Fibroblast of skin of back (primary cell): ENCODE results near the gene PDE6B.
"Not testable (repeated sequence)": the region's sequence is repeated elsewhere in the genome, so short reads cannot be mapped to it uniquely, and the experiment has no call there.

Source experiments
- DNase-seq: peaks from one replicate; pipeline ENCODE4 v3.0.0-alpha.2; 2013

The PDE6B gene

GRCh38 chr4:705278-706082, 80.1 kb downstream of the PDE6B start, which contains the start of gene PCGF3:
PCGF3 (plus strand) TSS chr4:705832; CDS start chr4:733681, 27,849 bp downstream.
- DNase-seq: peak; percentile 92

- not testable (repeated sequence) for DNase-seq
Observed at GRCh38 chr4:706083-706633, 80.8 kb downstream of the PDE6B start.

- no peak for DNase-seq
Observed at GRCh38 chr4:706834-707598, 81.6 kb downstream of the PDE6B start.

GRCh38 chr4:707929-708630, 82.7 kb downstream of the PDE6B start:
- no peak for DNase-seq

DNA sequence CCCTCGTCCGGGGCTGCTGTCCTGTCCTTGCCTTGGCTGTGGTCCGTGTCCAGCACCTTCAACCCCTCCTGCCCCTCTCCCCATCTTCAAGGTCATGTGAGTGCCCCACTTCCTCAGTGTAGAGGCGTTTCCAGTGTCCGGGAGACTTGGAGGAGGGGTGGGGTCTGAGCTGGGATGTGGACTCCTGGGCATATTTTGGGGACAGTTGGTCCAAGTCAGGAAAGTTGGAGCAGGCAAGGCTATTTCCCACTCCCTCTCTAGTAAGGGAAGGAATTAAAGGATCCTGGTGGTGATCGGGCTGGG, 83.2 kb downstream of the PDE6B start:
- no peak for DNase-seq

GRCh38 chr4:709348-709747, 84.0 kb downstream of the PDE6B start:
- no peak for DNase-seq

DNA sequence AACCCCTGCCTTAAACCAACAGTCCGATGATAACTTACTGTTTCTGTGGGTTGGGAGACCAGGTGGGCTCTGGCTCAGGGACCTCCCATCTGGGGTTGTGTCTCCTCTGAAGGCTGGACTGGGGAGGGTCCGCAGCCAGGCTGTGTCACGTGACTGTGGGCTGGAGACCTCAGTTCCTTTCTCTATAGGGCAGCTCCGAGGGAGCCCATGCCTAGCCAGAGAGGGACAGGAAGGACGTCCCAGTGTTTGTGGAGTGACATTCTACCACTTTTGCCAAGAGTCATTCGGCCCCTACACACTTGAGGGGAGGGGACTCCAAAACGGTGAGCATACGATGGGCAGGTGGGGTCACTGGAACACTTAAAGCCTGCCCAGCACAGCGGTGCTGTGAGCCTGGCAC, 84.7 kb downstream of the PDE6B start:
- no peak for DNase-seq

GRCh38 chr4:710916-711315, 85.5 kb downstream of the PDE6B start:
- no peak for DNase-seq

- no peak for DNase-seq
Observed at GRCh38 chr4:712093-712492, 86.7 kb downstream of the PDE6B start.

DNA sequence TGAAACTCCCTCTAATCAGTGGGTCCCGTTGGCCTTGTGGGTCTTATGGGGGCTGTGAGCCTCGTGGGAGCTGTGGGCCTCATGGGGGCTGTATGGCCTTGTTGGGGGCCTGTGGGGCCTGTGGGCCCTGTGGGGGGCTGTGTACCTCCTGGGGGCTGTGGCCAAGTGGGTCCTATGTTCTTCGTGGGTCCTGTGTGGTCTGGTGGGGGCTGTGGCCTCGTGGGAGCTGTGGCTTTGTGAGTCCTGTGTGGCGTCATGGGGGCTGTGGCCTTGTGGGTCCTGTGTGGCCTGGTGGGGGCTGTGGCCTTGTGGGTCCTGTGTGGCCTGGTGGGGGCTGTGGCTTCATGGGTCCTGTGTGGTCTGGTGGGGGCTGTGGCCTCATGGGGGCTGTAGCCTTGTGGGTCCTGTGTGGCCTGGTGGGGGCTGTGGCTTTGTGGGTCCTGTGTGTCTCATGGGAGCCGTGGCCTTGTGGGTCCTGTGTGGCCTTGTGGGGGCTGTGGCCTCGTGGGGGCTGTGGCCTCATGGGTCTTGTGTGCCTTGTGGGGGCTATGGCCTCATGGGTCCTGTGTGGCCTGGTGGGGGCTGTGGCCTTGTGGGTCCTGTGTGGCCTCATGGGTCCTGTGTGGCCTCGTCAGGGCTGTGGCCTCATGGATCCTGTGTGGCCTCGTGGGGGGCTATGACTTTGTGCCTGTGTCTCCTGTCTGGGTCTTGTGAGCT, 87.7 kb downstream of the PDE6B start:
- DNase-seq: no peak

DNA sequence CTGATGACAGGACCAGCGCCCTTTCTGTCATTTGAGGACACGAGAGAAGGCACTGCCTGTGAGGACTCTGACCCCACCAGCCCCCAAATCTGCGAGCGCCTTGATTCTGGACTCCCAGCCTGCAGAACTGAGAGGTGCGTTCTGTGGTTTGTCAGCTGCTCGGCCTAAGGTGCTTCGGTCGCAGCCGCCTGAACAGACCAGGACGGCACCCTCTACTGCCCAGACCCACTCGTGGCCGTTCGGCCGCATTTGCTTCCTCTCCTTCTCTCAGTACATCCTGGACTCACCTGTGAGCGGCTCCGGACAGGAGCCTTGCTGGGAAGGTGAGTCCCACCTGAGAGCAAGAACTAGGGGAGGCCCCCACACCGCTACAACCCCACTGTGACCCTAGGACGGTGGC, 88.7 kb downstream of the PDE6B start:
- DNase-seq: no peak

DNA sequence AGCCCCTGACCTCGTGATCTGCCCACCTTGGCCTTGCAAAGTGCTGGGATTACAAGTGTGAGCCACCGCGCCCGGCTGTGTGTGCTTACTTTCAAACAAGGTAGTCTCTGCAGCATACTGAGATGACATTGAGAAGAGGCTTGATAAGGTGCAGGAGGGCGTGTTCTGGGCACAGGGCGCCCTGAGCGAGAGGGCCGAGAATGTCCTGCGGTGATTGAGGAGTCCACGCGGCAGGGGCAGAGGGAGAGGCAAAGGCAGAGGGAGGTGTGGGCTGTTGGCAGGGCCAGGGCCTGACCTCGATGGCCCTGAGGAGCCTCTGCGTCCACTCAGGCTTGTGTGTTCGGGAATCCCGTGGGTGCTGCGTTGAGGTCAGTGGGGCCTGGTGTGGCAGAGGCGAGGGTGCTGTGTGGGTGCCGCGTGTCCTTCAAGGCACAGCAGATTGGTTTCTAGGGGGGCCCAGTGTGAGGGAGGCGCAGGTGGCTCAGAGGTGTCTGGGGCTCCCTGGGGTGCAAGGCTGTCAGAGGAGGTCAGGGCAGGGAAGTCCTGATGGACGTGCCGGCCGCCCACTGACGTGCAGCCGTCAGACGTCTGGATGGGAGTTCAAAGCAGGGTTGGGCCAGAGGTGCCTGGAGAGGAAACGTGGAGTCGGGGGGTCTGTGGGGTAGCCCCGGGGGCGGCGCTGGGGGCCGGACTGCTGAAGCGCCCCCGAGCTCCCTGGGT, 92.4 kb downstream of the PDE6B start:
- DNase-seq: no peak

GRCh38 chr4:718460-718859, 93.1 kb downstream of the PDE6B start:
- DNase-seq: no peak
